Measurements from ENCODE around the gene DAAM2.
A peak's percentile ranks its signal among the peaks of the same experiment; 100 is the strongest.

DAAM2 gene

GRCh38 chr6:39787322-39787721 lies 4.9 kb upstream of the DAAM2 start:
- DNase-seq (ENCODE audit: low read depth), result no peak

GRCh38 chr6:39790772-39791171 lies 1.4 kb upstream of the DAAM2 start:
- DNase-seq (ENCODE audit: low read depth), result no peak

- peak; percentile 12 for DNase-seq (ENCODE audit: low read depth)
Observed at GRCh38 chr6:39791311-39791710, 865 bp upstream of the DAAM2 start.

- no peak for DNase-seq (ENCODE audit: low read depth)
Observed at GRCh38 chr6:39792540-39793450, 619 bp downstream of the DAAM2 start.

GRCh38 chr6:39793516-39793915 lies 1.3 kb downstream of the DAAM2 start:
- no peak for DNase-seq (ENCODE audit: low read depth)

- DNase-seq (ENCODE audit: low read depth), result no peak
Observed at GRCh38 chr6:39794231-39794630, 2.1 kb downstream of the DAAM2 start.

GRCh38 chr6:39797751-39798150 lies 5.6 kb downstream of the DAAM2 start:
- DNase-seq (ENCODE audit: low read depth), result no peak

GRCh38 chr6:39800034-39801032 lies 8.2 kb downstream of the DAAM2 start:
- no peak for DNase-seq (ENCODE audit: low read depth)

GRCh38 chr6:39801456-39802251 lies 9.5 kb downstream of the DAAM2 start:
- DNase-seq (ENCODE audit: low read depth), result no peak

- no peak for DNase-seq (ENCODE audit: low read depth)
Observed at GRCh38 chr6:39803872-39804271, 11.7 kb downstream of the DAAM2 start.

- peak; percentile 9 for DNase-seq (ENCODE audit: low read depth)
Observed at GRCh38 chr6:39804466-39805065, 12.4 kb downstream of the DAAM2 start.

- no peak for DNase-seq (ENCODE audit: low read depth)
Observed at GRCh38 chr6:39806278-39806677, 14.1 kb downstream of the DAAM2 start.

- no peak for DNase-seq (ENCODE audit: low read depth)
Observed at GRCh38 chr6:39808346-39808745, 16.2 kb downstream of the DAAM2 start.

- no peak for DNase-seq (ENCODE audit: low read depth)
Observed at GRCh38 chr6:39808964-39809363, 16.8 kb downstream of the DAAM2 start.

GRCh38 chr6:39811835-39812345 lies 19.7 kb downstream of the DAAM2 start:
- no peak for DNase-seq (ENCODE audit: low read depth)

- no peak for DNase-seq (ENCODE audit: low read depth)
Observed at GRCh38 chr6:39812496-39812852, 20.3 kb downstream of the DAAM2 start.

GRCh38 chr6:39812853-39813533 lies 20.8 kb downstream of the DAAM2 start:
- DNase-seq (ENCODE audit: low read depth), result peak; percentile 8

- DNase-seq (ENCODE audit: low read depth), result no peak
Observed at GRCh38 chr6:39814236-39814635, 22.1 kb downstream of the DAAM2 start.

GRCh38 chr6:39815356-39815755 lies 23.2 kb downstream of the DAAM2 start:
- DNase-seq (ENCODE audit: low read depth), result no peak

- no peak for DNase-seq (ENCODE audit: low read depth)
Observed at GRCh38 chr6:39816747-39817146, 24.6 kb downstream of the DAAM2 start.

GRCh38 chr6:39818695-39819094 lies 26.5 kb downstream of the DAAM2 start:
- DNase-seq (ENCODE audit: low read depth), result no peak

Measured in ELR (cell line).